HG03103 (cell line): ENCODE results near the gene LDHAL6B.

Experiments
- ATAC-seq: cut with Tn5 transposase; IDR thresholded peaks from one replicate; pipeline ENCODE4 v1.9.1; 2021; ENCODE audit warnings: low read depth; ENCODE audit not compliant: unreplicated experiment

LDHAL6B gene

DNA sequence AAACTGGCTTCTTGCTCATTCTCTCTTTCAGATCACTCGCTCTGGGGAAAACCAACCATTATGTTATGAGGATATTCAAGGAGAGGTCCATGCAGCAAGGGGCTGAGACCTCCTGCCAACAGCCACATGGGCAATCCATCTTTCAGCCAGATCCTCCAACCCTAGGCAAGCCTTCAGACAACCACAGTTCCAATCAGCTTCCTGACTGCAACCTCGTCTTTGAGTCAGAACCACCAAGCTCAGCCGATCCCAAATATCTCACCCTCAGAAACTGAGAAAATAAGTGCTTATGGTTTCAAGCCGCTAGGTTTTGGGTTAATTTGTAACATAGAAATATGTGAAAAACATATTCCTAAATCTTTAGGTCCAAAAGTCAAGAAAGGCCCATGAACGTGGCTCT, 10.3 kb downstream of the LDHAL6B start:
- ATAC-seq = no peak

DNA sequence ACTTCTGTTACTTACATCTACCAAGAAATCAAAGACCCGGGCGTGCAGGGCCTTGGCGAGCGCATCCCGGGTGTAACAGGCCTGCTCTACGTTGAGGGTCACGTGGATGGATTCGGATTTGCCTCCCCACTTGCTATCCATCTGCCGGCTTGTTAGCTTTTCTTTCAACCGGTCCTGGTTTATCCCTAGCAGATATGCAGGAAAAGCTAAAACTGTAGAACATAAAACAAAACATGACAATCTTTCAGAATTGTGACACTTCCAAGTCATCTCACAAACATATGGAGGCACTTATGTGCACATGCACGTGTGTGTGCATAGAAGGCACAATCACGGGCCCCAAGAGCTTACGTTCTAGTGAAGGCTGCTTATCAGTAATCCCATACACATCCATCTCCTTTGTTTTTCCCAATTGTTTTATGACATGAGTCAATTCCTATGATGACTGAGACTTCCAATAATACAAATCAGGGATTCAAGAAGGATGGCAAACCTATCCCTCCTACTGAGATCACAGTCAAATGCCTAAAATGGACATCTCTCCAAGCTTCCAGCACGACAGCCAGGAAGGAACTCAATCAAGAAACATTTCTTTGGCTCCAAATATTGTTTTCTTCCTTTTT, 11.3 kb downstream of the LDHAL6B start:
- no peak for ATAC-seq

DNA sequence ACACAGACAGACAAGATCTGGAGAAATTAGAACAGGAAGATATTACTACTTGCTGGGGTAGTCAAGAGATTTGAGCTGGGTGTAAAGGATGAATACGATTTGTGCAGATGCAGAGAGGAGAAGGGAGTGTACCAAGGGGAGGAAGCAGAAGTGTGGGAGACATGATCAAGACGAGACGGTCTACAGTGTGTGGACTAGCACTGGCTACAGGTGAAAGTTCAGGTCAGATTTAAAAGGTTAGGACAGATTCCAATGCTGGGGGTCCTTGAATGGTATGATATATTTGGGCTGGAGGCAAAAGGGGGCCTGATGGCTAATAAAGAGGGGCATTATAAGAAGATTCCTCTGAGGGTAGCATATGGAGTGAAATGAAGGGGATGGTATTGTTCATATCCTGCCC, 12.1 kb downstream of the LDHAL6B start:
- no peak for ATAC-seq

DNA sequence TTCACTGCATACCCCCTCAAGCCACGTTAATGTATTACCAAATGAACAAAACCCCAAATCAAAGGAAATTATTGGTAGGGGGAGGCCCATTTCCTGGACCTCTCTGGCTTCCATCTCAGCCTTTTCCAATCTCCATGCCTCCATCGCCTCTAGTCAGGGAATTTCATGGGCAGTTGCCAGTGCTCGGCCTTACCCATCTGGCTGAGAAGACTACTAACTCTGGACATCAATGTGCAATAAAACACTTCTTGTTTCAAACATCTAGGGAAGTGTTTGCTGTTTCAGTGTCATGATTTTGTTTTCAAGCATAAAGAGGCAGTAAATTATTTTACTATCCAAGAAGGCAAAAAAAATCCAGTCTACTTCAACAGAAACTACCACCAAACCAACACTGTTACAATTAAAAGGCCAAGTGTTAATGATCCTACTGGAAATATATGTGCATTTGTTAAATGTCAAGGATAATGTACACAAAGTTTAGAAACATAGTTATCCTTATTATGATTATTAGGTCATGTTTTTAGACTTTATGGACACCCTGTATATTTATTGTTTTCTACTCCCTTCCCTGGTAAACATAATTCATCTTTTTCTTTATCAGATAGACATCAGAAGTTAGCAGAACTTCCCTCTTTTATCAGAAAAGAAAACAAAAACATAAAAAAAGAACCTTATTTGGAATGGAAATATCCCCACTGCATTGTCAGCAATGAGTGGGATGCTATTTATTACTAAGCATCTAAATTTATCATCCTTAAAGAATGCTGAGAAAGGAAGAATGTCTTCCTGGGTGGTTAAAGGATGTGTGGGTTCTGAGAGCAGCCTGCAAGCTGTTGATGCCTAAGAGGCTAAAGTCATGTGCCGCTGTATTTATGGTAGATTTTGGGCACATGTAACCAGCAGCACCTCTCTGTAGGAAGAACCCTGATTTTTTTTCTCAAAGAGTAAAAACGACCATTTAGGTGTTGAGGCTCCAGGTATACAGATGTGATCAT, 15.2 kb downstream of the LDHAL6B start:
- ATAC-seq = no peak

DNA sequence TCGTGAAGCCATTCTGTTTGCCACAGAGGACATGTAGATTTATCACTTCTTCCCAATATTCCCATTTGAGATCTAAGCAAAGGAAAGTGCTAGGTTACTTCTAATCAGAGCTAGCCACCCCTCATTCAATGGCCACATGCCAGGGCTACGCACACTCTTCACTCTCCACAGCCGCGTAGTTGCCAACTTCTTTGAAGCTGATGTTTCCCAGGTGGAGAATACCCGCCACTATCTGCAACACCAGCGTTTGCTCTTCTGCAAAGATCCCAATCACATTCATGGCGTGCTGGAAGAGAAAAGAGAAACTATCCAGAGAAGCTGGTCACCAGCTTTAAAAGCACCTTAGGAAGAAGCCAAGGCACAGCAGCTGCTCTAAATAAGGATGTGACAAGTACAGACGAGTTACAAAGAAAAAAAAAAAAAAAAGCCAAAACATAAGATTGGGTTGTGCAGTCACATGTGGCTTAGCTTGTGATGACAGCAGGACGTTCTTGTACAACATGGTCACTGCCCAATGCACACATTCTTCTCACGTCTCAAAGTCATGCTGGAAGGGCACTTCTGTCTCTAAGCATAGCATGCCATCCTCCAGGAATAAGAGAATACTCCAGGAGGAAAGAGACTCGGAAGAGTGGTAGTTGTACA, 16.4 kb downstream of the LDHAL6B start:
- no peak for ATAC-seq

DNA sequence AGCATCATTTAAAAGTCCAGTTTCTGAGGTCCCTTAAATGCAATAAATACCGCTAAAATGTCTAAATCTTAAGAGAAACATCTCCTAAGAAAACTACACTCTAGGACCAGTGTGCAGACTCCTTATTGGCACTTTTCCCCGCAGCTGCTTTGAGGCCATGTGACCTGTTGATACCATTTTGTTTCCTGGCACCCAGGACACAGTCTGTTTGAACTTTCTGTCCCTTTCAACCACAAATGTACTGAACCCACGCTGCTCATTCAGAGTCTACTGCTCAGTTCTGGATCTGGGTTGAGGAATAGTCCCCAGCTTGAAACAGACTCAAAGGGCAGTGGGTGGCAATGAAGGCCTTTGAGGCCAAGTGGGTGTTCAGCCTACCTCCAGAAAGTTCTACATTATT, 17.1 kb downstream of the LDHAL6B start:
- ATAC-seq = no peak

DNA sequence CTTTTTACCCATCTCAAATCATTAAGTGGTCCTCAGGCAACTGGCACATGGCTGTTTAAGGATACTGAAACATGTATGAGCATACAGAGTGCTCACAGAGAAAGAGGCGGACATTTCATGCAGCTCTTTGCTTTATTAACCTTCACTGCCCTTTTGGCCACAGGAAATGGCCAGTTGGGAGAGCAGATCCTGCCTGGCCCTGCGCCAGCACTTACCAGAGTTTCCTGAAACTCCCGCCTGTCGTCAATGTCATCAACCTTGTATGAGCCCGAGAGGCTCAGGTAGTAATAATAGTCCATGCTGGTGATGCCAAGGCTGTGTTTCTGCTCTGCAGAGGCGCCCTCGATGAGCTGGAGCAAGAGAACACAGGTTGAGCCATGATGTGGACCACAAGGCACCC, 17.8 kb downstream of the LDHAL6B start:
- no peak for ATAC-seq

DNA sequence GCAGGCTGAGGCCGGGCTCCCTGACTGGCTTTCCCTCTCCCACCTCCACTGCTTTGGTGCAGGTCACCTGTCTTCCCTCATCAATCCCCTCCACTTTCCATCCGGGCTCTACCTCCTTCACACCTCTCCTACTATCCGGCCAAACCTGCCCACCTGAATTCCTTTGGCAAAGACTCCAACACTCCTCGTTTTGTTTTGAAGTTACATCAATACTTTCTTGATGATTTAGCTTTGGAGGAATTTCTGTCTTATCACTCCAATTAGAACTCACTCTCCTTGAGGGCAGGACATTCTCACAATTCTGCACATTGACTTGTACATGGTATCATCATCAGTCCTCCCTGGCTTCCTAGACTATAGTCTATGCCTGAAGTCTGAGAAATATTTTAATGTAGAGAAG, 20.4 kb downstream of the LDHAL6B start:
- no peak for ATAC-seq

DNA sequence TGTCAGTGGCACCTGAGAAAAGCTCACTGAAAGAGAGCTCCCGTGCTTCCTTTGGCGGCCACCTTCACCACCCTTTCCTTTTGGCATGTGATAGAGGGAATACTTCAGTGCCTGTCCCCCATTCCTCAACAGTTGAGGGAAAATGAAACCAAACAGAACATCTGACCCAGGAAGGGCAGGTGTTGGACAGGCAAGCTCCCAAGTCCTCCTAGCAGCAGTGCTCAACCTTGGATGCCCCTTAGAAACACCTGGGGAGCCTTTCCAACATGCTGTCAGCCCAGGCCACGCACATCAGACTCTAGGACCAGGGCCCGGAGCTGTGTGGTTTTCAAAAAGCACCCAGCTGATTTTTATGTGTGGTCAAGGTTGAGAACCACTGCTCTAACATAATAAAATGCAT, 22.4 kb downstream of the LDHAL6B start:
- no peak for ATAC-seq

DNA sequence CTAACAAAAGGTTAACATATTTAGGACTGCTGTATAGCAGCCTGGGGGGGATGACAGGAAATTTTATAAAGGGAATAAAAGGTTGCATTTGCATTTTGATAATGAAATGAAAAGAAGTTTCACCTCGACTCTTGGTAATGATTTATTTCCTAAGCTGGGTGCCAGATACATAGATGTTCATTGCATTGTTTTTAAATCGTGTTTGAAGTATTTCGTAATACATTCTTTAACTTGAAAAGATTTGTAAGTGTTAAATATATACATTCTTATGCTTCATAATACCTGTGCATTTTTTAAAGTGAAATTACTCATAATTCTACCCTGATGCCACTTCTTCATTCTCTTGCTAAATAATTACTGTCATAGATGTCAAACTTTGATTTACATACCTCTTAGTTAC, 22.8 kb downstream of the LDHAL6B start:
- ATAC-seq = no peak

DNA sequence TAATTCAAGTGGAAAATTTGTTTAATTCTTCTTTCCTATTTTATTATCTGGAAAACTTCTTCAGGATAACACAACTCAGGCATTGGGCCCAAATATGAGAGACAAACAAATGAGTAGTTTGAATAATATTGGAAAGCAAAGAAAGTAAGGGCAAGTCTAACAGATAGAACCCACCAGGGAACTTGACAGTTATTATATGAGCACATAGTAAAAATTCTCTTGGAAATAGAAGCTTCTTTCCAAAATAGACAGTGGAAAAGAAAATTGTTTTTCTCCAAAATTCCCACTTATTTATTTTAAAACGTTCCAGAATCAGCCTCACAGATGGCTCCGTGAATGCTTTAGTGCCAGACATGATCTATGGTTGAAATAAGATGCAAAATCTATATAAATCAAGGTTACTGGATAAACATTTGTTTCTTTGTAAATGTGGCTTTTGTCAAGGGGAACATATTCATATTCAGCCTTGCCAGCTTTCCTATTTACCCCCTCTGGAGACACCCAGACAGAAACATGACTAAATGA, 23.9 kb downstream of the LDHAL6B start:
- no peak for ATAC-seq

DNA sequence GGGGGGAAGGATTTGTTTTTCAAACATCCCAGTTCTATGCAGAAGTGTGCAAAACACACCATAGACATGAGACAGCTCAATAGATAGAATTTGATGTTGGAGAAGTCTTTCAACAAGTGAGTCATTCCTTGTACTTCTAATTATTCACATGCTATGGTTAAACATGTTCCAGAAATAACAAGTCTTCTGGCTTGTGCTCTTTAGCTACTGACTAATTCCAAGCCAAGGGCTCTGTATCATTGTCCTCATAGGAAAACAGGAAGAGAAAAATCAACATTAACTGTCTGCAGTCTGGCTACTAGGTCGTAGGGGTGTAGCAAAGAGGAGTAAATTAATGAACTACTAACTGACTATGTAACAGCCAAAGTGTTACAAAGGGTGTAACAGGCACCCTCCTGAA, 25.8 kb downstream of the LDHAL6B start:
- no peak for ATAC-seq

DNA sequence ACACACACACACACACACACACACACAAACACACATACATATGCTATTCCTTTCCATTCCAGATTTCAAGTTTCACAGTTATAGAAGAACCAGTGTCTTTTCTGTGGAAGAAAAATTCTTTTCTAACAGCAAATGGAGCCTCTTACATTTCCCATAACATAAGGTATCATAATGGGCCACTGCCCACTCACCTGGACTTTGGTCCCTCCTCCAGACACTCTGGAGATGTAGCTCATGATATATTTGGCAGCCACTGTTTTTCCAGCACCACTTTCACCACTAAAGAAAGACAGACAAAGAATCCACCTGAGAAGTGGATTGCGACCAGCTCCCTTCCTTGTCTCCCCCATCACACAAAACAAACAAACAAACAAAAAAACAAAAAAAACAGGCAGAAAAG, 29.8 kb downstream of the LDHAL6B start:
- ATAC-seq = no peak

DNA sequence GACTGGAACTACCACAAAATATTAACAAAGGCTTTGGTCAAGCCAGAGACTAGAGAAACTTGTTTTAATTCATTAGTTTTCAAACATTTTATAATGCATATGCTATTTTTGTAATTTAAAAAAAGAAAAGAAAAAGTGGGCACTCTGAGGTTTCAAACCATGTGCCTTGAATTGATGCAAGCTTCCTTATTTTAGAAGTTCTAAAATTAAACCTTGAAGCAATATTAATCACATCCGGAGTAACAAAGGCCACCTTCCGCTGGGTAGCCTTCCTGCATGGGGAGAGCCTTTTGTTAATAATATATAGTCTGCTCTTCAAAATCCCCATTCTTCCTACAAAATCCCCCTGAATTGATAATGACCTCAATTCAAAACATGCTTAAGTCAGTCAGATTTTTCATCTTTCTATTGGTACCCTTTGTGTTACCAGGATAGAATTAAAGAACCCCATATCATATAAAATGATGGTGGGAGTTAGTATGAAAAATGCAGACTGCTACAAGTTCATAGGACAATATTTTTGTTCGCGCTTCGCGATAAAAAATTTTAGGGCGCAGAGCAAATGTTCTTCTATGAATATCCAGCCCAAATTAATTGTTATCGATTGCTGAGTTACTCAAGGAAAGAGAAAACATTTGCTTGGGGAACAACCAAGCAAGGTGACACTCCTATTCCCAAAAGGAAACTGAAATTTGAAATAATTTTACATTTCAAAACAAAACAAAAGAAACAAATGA, 30.6 kb downstream of the LDHAL6B start:
- peak; percentile 53 for ATAC-seq

DNA sequence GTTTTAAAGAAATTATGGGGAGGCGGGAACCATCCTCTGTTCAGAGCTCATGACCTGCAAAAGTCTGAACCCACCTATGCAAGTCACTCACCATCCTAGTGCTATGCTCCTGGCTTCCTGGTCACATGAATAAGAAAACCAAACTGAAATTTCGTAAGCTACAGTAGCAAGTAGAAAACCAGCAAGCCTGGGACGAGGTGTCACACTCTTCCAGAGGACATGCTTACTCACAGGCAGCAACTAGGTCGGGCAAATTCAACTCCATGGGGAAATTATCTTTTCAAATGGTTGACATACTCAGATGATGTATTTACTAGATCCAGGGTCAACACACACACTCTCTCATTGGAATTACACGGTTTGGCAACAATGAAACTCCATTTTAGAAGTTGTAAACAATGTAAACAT, 31.3 kb downstream of the LDHAL6B start:
- ATAC-seq = no peak

DNA sequence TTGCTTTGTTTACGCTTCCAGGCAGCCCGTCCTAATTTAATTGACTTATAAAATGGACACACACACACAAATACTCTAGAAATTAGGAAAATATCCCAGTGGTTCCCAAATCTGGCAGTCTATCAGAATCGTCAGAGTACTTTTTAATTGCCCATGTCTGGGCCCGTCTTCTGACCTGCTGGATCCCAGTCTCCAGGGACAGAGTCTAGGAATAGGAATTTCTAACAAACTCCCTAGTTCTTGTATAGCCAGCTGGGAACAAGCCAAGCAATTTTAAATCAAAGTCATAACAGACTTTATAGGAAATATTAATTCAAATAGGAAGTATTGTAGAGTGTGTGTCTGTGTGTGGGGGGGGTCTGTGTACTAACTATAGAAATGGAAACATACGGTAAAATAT, 33.4 kb downstream of the LDHAL6B start:
- no peak for ATAC-seq

DNA sequence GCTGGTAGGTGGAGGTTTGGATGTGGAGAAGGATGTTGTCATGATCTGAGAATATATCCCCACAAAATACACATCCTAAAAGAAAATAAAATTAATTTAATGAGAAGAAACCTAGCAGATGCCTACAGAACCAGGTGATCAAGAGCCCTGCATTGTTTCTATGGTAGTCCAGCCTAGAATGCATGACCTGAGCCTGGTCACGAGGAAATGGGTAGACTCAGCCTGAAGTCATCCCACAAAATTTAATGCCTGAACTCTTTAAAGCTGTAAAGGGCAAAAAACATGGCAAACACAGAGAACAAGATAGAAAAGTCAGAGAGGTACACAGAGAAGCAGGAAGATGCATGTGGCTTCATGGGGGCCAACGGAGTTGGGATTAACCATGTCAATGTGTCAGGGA, 36.0 kb downstream of the LDHAL6B start:
- no peak for ATAC-seq

DNA sequence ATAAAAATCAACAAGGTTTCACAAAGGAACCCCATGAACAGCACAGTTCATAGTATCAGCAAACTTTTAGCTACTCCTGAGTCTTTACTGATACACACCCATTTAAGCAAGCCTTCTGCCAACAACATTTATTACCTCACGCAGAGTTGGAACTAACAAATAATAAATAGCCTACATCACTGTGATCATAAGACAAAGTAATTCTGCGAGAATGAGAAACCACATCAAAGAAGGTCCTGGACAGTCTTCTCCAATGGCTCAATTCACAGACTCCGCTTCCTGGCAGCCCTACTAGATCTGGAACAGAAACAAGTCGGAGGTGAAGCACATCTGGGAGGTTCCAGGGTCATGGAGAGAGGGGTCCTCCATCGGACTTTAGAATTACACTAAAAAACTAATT, 37.0 kb downstream of the LDHAL6B start:
- no peak for ATAC-seq

DNA sequence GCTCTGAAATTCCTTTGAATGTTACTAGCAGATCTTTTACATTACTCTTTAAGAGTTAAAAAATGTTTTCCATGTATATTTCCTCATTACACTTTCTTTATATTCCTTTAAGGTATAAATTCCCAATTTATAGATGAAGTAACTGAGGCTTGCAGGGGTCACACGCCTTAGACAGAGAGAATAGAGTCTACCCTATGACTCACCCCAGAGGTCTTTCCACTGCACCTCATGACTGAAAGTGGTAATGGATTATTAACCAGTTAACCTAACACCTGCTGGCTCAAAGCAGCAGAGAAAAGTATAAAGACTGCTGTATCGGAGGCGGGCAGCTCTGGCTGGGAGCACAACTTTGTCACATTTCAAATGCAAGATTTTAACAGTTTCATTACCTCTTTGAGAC, 37.7 kb downstream of the LDHAL6B start:
- ATAC-seq = peak; percentile 78

DNA sequence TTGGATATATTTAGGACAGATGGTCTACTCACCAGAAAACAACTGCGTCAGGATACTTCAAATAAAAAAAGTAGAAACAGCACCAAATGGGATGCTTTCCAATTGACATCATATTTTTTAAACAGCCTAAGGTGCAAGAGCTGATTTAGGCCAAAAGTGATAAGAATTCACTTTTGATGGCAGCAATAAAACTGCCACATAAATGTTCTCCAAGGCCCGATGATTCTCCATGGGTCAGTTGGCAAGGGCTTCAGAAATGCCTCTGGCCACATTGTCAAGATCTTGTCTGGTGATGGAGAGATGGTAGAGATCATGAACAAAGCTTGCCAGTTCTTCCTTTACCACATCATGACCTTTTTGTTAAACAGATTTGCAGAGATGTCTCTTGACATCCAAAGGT, 38.9 kb downstream of the LDHAL6B start:
- ATAC-seq = no peak

DNA sequence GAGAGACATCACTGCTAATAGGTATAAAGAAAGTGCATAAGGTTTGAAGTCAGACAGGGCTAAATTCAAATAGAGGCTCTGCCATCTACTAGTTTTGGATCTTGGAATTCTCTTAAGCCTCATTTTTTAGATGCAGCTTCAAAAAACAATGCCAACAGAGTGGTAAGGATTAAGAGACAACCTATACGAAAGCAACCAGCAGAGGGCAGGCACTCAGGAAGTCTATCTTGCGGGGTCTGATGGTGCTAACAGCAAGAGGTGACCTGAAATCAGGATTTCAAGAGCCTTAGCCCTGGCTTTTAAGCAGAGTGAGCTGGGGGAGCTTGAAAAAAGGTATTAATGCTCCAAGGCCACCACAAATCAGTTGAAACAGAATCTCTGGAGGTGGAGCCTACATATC, 40.7 kb downstream of the LDHAL6B start:
- ATAC-seq = no peak
